Cardiac muscle cell (in vitro differentiated cells and primary cell): Measurements from ENCODE around the gene SBF2. TPM values are rescaled to one million over a fixed set of nuclear protein-coding genes. Genes with fewer than 3 reads are reported as not detected.

ENCODE experiments used
- DNase-seq, 2 donors: peaks; one replicate each; pipeline versions ENCODE4 v3.0.0 to v3.0.0-alpha.2; 2010 to 2017; ENCODE audit warnings: low read depth in 1 of 2, low spot score in 1 of 2
- H3K27ac ChIP-seq: fragments of 200-600 bp; sonication (generic); 2 replicates; pipeline ENCODE4 v1.5.1; 2016
- H3K27me3 ChIP-seq: fragments of 200-600 bp; sonication (generic); 2 replicates; pipeline ENCODE4 v1.6.0; 2016; ENCODE audit warnings: control low read depth
- H3K36me3 ChIP-seq: fragments of 200-600 bp; sonication (generic); 2 replicates; pipeline ENCODE4 v1.5.1; 2016; ENCODE audit warnings: control low read depth
- H3K4me1 ChIP-seq: fragments of 200-600 bp; sonication (generic); 2 replicates; pipeline ENCODE4 v1.8.1; 2017; ENCODE audit warnings: low read depth, mild to moderate bottlenecking, mixed run types
- H3K4me3 ChIP-seq: fragments of 200-600 bp; sonication (generic); 2 replicates; pipeline ENCODE4 v1.5.1; 2016; ENCODE audit warnings: mild to moderate bottlenecking
- H3K9me3 ChIP-seq: fragments of 200-600 bp; sonication (generic); 2 replicates; pipeline ENCODE4 v1.5.1; 2017; ENCODE audit warnings: low read depth, mild to moderate bottlenecking, control low read depth
- CTCF ChIP-seq: IDR thresholded peaks from 2 replicates; pipeline ENCODE4 v1.5.1; 2012; ENCODE audit warnings: low read depth, mild to moderate bottlenecking, low read length
- polyA plus RNA-seq: library from polyadenylated mRNA; unstranded; fragments of >200 nt; fragmentation: Nextera tagmentation; extraction: Ambion mirVana; gene quantifications from 2 replicates; pipeline ENCODE4 v1.2.1, GENCODE V29; 2016
- total RNA-seq: library from RNA; depleted of rRNA; stranded (reverse); fragments of >200 nt; gene quantifications from 2 replicates; pipeline ENCODE4 v1.2.3, GENCODE V29; 2016

SBF2 gene
- total and polyA plus RNA-seq, 2 experiments from 2014 or later: 13.3 to 32.3 TPM

GRCh38 chr11:9815486-9816136 lies 478.4 kb downstream of the SBF2 start:
- peaks cover 6% of the 10 kb centered on the region for H3K36me3 ChIP-seq
- no peak overlapping the region for H3K4me3 ChIP-seq
- peak in 1 of 2 donors; percentile 57 for DNase-seq
- no peak for TF ChIP-seq CTCF
- no peaks in the 10 kb centered on the region for H3K9me3 ChIP-seq
- no peaks in the 10 kb centered on the region for H3K27me3 ChIP-seq
- no peak overlapping the region for H3K27ac ChIP-seq
- peaks cover 13% of the 10 kb centered on the region for H3K4me1 ChIP-seq

GRCh38 chr11:9814108-9814507 lies 479.9 kb downstream of the SBF2 start:
- DNase-seq: no peak
- no peaks in the 10 kb centered on the region for H3K4me1 ChIP-seq
- no peak overlapping the region for H3K4me3 ChIP-seq
- H3K9me3 ChIP-seq: no peaks in the 10 kb centered on the region
- no peaks in the 10 kb centered on the region for H3K27me3 ChIP-seq
- TF ChIP-seq CTCF: no peak
- H3K36me3 ChIP-seq: peaks cover 10% of the 10 kb centered on the region
- no peak overlapping the region for H3K27ac ChIP-seq

GRCh38 chr11:9808943-9809342 lies 485.1 kb downstream of the SBF2 start:
- H3K27me3 ChIP-seq: no peaks in the 10 kb centered on the region
- no peak for TF ChIP-seq CTCF
- H3K9me3 ChIP-seq: no peaks in the 10 kb centered on the region
- no peak overlapping the region for H3K27ac ChIP-seq
- peaks cover 16% of the 10 kb centered on the region for H3K36me3 ChIP-seq
- H3K4me1 ChIP-seq: peaks cover 6% of the 10 kb centered on the region
- H3K4me3 ChIP-seq: no peak overlapping the region
- DNase-seq: peak in 1 of 2 donors; percentile 66

GRCh38 chr11:9806946-9807687 lies 486.9 kb downstream of the SBF2 start:
- Histone ChIP-seq H3K4me1 (peaks cover 16% of the 10 kb centered on the region), H3K36me3 (peaks cover 16% of the 10 kb centered on the region), H3K27ac (no peak overlapping the region), H3K9me3 (no peaks in the 10 kb centered on the region), H3K27me3 (no peaks in the 10 kb centered on the region), H3K4me3 (no peak overlapping the region)
- DNase-seq: no peak
- TF ChIP-seq CTCF: no peak

- Histone ChIP-seq H3K27me3 (no peaks in the 10 kb centered on the region), H3K27ac (peak overlapping the region; percentile 11), H3K36me3 (peaks cover 11% of the 10 kb centered on the region), H3K9me3 (no peaks in the 10 kb centered on the region), H3K4me1 (peaks cover 16% of the 10 kb centered on the region), H3K4me3 (no peak overlapping the region)
- DNase-seq: no peak
- TF ChIP-seq CTCF: no peak
Observed at GRCh38 chr11:9804419-9804902, 489.6 kb downstream of the SBF2 start.
